ENCODE results near the gene GTSE1.

GRCh38 chr22:46367707-46368191, 71.1 kb downstream of the GTSE1 start:
- TF ChIP-seq POLR2A (IDR thresholded peaks at IDR 0.05; ENCODE audit: low read length) (no peak), GATA1 (IDR thresholded peaks at IDR 0.05; ENCODE audit: low read depth, low read length) (no peak)

Data from erythroblast (primary cell).